Sciatic nerve (tissue), 2 donors: ENCODE data around the gene SCD5. TPM values are rescaled to one million over a fixed set of nuclear protein-coding genes. Genes with fewer than 3 reads are reported as not detected.
A peak's percentile ranks its signal among the peaks of the same experiment; 100 is the strongest.
"Not testable (repeated sequence)": the region's sequence is repeated elsewhere in the genome, so short reads cannot be mapped to it uniquely, and the experiment has no call there.

Source experiments
- ATAC-seq: fragments of 200-7000 bp; cut with Tn5 transposase; one replicate; pipeline ENCODE4 v1.9.1; 2020; ENCODE audit warnings: mild to moderate bottlenecking, moderate library complexity
- DNase-seq: peaks from one replicate; pipeline ENCODE4 v3.0.0-alpha.2; 2020; ENCODE audit warnings: low spot score
- intact Hi-C: fragments of 100-400 bp; cut with DNase I; formaldehyde crosslinking; loops from one replicate; pipeline ENCODE4 v1.14.2; 2022
- total RNA-seq: library from RNA; stranded (reverse); fragmentation: NEBNext Ultra II Directional; extraction: Animal tissue kit (Norgen Biotek cat#: 25700); gene quantifications from one replicate; pipeline ENCODE4 v1.2.1, GENCODE V29; 2021
- donor health status: DM: no; HTN: no; CAD: no.
- donor health status: DM: no; HTN: no; CAD: no.

SCD5 gene
- total RNA-seq = 50.6 TPM

GRCh38 chr4:82798168-82799005, at the start of gene SCD5:
Gene SCD5 (minus strand): TSS chr4:82798796. CDS start chr4:82798537, 259 bp downstream.
- ATAC-seq = peak; percentile 95
- intact Hi-C loops = no loop called here
- DNase-seq = peak; percentile 85

GRCh38 chr4:82842593-82842992, 44.0 kb upstream of the SCD5 start:
- intact Hi-C loops = no loop called here

GRCh38 chr4:82839624-82840023, 41.0 kb upstream of the SCD5 start:
- ATAC-seq (no peak), DNase-seq (no peak)
- intact Hi-C loops = no loop called here

More at GRCh38 chr4:82842593-82842992, 44.0 kb upstream of the SCD5 start:
- DNase-seq = no peak
- ATAC-seq = no peak

GRCh38 chr4:82833696-82834313, 35.2 kb upstream of the SCD5 start:
- intact Hi-C loops = no loop called here
- DNase-seq = no peak
- ATAC-seq = no peak

- DNase-seq, intact Hi-C loops, ATAC-seq: not testable (repeated sequence)
These were observed 34.5 kb upstream of the SCD5 start for GRCh38 chr4:82833060-82833459.

- intact Hi-C loops = no loop called here
- no peak for DNase-seq
These were observed 26.8 kb upstream of the SCD5 start for GRCh38 chr4:82825425-82825824.

GRCh38 chr4:82823062-82823461, 24.5 kb upstream of the SCD5 start:
- no peak for ATAC-seq
- intact Hi-C loops = no loop called here

More at GRCh38 chr4:82825425-82825824, 26.8 kb upstream of the SCD5 start:
- ATAC-seq = no peak

GRCh38 chr4:82820689-82821088, 22.1 kb upstream of the SCD5 start:
- intact Hi-C loops = no loop called here
- DNase-seq (no peak), ATAC-seq (no peak)

More at GRCh38 chr4:82823062-82823461, 24.5 kb upstream of the SCD5 start:
- DNase-seq = no peak

- intact Hi-C loops = no loop called here
- no peak for ATAC-seq
- no peak for DNase-seq
These were observed 20.4 kb upstream of the SCD5 start for GRCh38 chr4:82818664-82819662.

GRCh38 chr4:82816874-82817273, 18.3 kb upstream of the SCD5 start:
- intact Hi-C loops, DNase-seq, ATAC-seq: not testable (repeated sequence)

GRCh38 chr4:82814034-82814433, 15.4 kb upstream of the SCD5 start:
- DNase-seq (no peak), ATAC-seq (no peak)
- intact Hi-C loops = loop anchor here (5.0 kb wide), 1 partner anchor 187 kb away; no protein-coding TSS in a partner anchor

- no peak for DNase-seq
- intact Hi-C loops = loop anchor here (5.0 kb wide), 1 partner anchor 185 kb away; no protein-coding TSS in a partner anchor
These were observed 13.3 kb upstream of the SCD5 start for GRCh38 chr4:82811838-82812341.

GRCh38 chr4:82811392-82811791, 12.8 kb upstream of the SCD5 start:
- intact Hi-C loops = loop anchor here (5.0 kb wide), 1 partner anchor 184 kb away; no protein-coding TSS in a partner anchor
- DNase-seq = no peak
- no peak for ATAC-seq

More at GRCh38 chr4:82811838-82812341, 13.3 kb upstream of the SCD5 start:
- ATAC-seq = peak; percentile 31

GRCh38 chr4:82810176-82810575, 11.6 kb upstream of the SCD5 start:
- ATAC-seq = no peak
- DNase-seq = no peak

GRCh38 chr4:82809619-82810018, 11.0 kb upstream of the SCD5 start:
- no peak for ATAC-seq
- DNase-seq = no peak
- intact Hi-C loops = loop anchor here (5.0 kb wide), 1 partner anchor 182 kb away; no protein-coding TSS in a partner anchor

More at GRCh38 chr4:82810176-82810575, 11.6 kb upstream of the SCD5 start:
- intact Hi-C loops = loop anchor here (5.0 kb wide), 1 partner anchor 183 kb away; no protein-coding TSS in a partner anchor

- intact Hi-C loops = loop anchor here (5.0 kb wide), 1 partner anchor 421 kb away; no protein-coding TSS in a partner anchor
- ATAC-seq = no peak
- DNase-seq = no peak
These were observed 5.2 kb upstream of the SCD5 start for GRCh38 chr4:82803746-82804145.

GRCh38 chr4:82802911-82803310, 4.3 kb upstream of the SCD5 start:
- intact Hi-C loops = loop anchor here (5.0 kb wide), 1 partner anchor 421 kb away; no protein-coding TSS in a partner anchor
- no peak for DNase-seq
- no peak for ATAC-seq

GRCh38 chr4:82801910-82802521, 3.4 kb upstream of the SCD5 start:
- ATAC-seq (no peak), DNase-seq (no peak)
- intact Hi-C loops = loop anchor here (5.0 kb wide), 1 partner anchor 420 kb away; no protein-coding TSS in a partner anchor
